SKM-1 treated with dmso at 0.1 percent for 144 hours (cell line): ENCODE results near the gene ZIK1.

Experiments used
- DNase-seq: peaks from one replicate; lab custom pipeline; 2025; ENCODE audit not compliant: unreplicated experiment; lab: John Stamatoyannopoulos, UW

ZIK1 gene

GRCh38 chr19:57606931-57607330, 23.0 kb downstream of the ZIK1 start:
- DNase-seq, result no peak

GRCh38 chr19:57611113-57611512, 27.2 kb downstream of the ZIK1 start:
- no peak for DNase-seq

- DNase-seq, result peak; percentile 60
These were observed 30.2 kb downstream of the ZIK1 start, which contains the start of gene ZNF134 for GRCh38 chr19:57613941-57614743. ZNF134 (plus strand) TSS chr19:57614242; CDS start chr19:57619469, 5,227 bp downstream.

- no peak for DNase-seq
These were observed 31.4 kb downstream of the ZIK1 start for GRCh38 chr19:57615346-57615745.

- DNase-seq, result no peak
These were observed 36.9 kb downstream of the ZIK1 start for GRCh38 chr19:57620673-57621348.

- DNase-seq, result no peak
These were observed 39.1 kb downstream of the ZIK1 start for GRCh38 chr19:57623091-57623490.

- DNase-seq, result peak; percentile 61
These were observed 49.3 kb downstream of the ZIK1 start, which contains the start of gene ZNF211 for GRCh38 chr19:57632987-57633831. ZNF211 (plus strand) TSS chr19:57633168; CDS start chr19:57633347, 179 bp downstream.

GRCh38 chr19:57633832-57634131, 49.8 kb downstream of the ZIK1 start:
- no peak for DNase-seq

GRCh38 chr19:57637379-57637778, 53.4 kb downstream of the ZIK1 start:
- no peak for DNase-seq

- no peak for DNase-seq
These were observed 57.8 kb downstream of the ZIK1 start for GRCh38 chr19:57641715-57642234.

GRCh38 chr19:57642396-57643046, 58.6 kb downstream of the ZIK1 start:
- no peak for DNase-seq
